ENCODE data around the gene NDUFAF3. TPM values are rescaled to one million over a fixed set of nuclear protein-coding genes. Genes with fewer than 3 reads are reported as not detected.

NDUFAF3 gene
- total RNA-seq, 1 experiment from 2014 or later = 40.7 TPM

DNA sequence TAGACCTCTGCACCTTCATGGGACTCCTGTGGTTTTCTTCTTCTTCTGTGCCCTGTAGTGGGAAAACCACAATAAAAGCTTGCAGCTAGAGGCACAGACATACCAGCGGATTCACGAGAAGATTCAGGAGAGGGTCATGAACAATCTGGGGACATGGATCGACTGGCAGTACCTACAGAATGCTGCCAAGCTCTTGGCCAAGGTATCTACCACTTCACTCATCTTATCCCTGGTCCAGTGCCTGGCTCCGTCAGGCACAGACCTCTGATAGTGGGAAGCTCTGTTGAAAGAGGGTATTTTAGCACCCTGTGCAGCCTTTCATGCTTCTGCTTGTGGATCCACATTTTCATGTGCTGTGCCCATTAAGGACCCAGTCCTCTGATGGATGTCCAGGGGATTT, 41.6 kb upstream of the NDUFAF3 start:
- WGBS (ENCODE audit: extremely low coverage, insufficient read length, low lambda C conversion rate) = no CpG with 5 or more reads among the region's 4 CpGs
- no peaks in the 10 kb centered on the region for H3K4me1 Mint-ChIP-seq

More for the DNA sequence above, 41.6 kb upstream of the NDUFAF3 start:
- no peaks in the 10 kb centered on the region for H3K9me3 ChIP-seq (ENCODE audit: control insufficient read depth, low read depth, low read length)
- H2BK5ac ChIP-seq (ENCODE audit: insufficient read length, low read length) = no peak overlapping the region
- no peak overlapping the region for H4K91ac ChIP-seq (ENCODE audit: insufficient read length, low read depth, low read length)
- H3K23ac ChIP-seq (ENCODE audit: insufficient read length, low read depth, low read length) = no peak overlapping the region
- H2BK15ac ChIP-seq (ENCODE audit: low read depth, low read length) = no peak overlapping the region
- no peak overlapping the region for H3T11ph ChIP-seq (ENCODE audit: low read length)
- no peak overlapping the region for H3K18ac ChIP-seq (ENCODE audit: insufficient read length, low read depth, low read length)
- H2AK5ac ChIP-seq (ENCODE audit: insufficient read length, low read length) = no peak overlapping the region
- H3K4me1 ChIP-seq (ENCODE audit: insufficient read depth, low read length) = no peaks in the 10 kb centered on the region
- no peak overlapping the region for H3K9ac ChIP-seq (ENCODE audit: extremely low read depth, insufficient read length, low read length)
- no peak overlapping the region for H3K4ac ChIP-seq (ENCODE audit: low read depth, low read length)
- no peak overlapping the region for H4K8ac ChIP-seq (replicated peaks; ENCODE audit: insufficient read length, low read depth, low read length)
- H2BK20ac ChIP-seq (ENCODE audit: low read depth, low read length, poor library complexity, severe bottlenecking) = no peak overlapping the region
- H3K36me3 Mint-ChIP-seq (ENCODE audit: insufficient read depth in 1 of 3, low read depth in 3 of 3) = peaks cover 36 to 81% (median 72%) of the 10 kb centered on the region in 3 experiments
- H4K5ac ChIP-seq (ENCODE audit: insufficient read length, low read depth, low read length) = no peak overlapping the region
- no peaks in the 10 kb centered on the region for H3K27me3 ChIP-seq (ENCODE audit: insufficient read depth, low read length)
- H2BK120ac ChIP-seq (ENCODE audit: low read depth, low read length, poor library complexity, severe bottlenecking) = no peak overlapping the region
- no peak overlapping the region for H3K14ac ChIP-seq (ENCODE audit: insufficient read depth, low read length)
- H4K20me1 ChIP-seq (ENCODE audit: control insufficient read depth, insufficient read depth, insufficient read length) = no peaks in the 10 kb centered on the region
- H3K9me3 Mint-ChIP-seq = no peaks in the 10 kb centered on the region
- TF ChIP-seq, protein P1, sequence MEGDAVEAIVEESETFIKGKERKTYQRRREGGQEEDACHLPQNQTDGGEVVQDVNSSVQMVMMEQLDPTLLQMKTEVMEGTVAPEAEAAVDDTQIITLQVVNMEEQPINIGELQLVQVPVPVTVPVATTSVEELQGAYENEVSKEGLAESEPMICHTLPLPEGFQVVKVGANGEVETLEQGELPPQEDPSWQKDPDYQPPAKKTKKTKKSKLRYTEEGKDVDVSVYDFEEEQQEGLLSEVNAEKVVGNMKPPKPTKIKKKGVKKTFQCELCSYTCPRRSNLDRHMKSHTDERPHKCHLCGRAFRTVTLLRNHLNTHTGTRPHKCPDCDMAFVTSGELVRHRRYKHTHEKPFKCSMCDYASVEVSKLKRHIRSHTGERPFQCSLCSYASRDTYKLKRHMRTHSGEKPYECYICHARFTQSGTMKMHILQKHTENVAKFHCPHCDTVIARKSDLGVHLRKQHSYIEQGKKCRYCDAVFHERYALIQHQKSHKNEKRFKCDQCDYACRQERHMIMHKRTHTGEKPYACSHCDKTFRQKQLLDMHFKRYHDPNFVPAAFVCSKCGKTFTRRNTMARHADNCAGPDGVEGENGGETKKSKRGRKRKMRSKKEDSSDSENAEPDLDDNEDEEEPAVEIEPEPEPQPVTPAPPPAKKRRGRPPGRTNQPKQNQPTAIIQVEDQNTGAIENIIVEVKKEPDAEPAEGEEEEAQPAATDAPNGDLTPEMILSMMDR (conservative IDR thresholded peaks at IDR 0.05) = no peak
- H3K23me2 ChIP-seq (ENCODE audit: insufficient read length, low read depth, low read length, poor library complexity, severe bottlenecking) = no peaks in the 10 kb centered on the region
- no peak overlapping the region; a peak in 1 of 7 replicates for H3K27ac Mint-ChIP-seq
- no peak overlapping the region for H3K56ac ChIP-seq (ENCODE audit: insufficient read length, low read depth, low read length)
- H3K27ac ChIP-seq (ENCODE audit: insufficient read length, low read depth, low read length) = no peak overlapping the region
- no peaks in the 10 kb centered on the region for H3K79me2 ChIP-seq (ENCODE audit: insufficient read depth, low read length)
- no peak overlapping the region for H3K4me2 ChIP-seq (ENCODE audit: insufficient read depth, insufficient read length, low read length)
- H2BK12ac ChIP-seq (ENCODE audit: insufficient read length, low read depth, low read length) = no peak overlapping the region
- H3K27me3 Mint-ChIP-seq (ENCODE audit: low read depth) = no peaks in the 10 kb centered on the region
- no peak for DNase-seq
- H3K4me3 Mint-ChIP-seq = no peak overlapping the region
- no peak overlapping the region for H2AFZ ChIP-seq (ENCODE audit: low read length)
- no peaks in the 10 kb centered on the region for H3K79me1 ChIP-seq (ENCODE audit: insufficient read depth, low read depth, low read length, poor library complexity, severe bottlenecking)

All from H9 (cell line).